Spleen (tissue), 7 donors: ENCODE data around the gene TMEM158.

ENCODE experiments used
- CTCF ChIP-seq, 11 experiments: fragments of 200-600 bp in 7 of 11; fragments of 450-650 bp in 4 of 11; sonication (generic) in 4 of 11; IDR thresholded peaks in 8 of 11; conservative IDR thresholded peaks in 3 of 11; 1 replicate in 7 of 11; 2 replicates in 4 of 11; pipeline versions ENCODE4 v1.4.0 to v1.8.0; 2016 to 2021; ENCODE audit warnings: antibody characterized with exemption in 11 of 11, inconsistent platforms in 4 of 11, mild to moderate bottlenecking in 1 of 11
- POLR2A ChIP-seq, 3 donors: fragments of 450-650 bp; IDR thresholded peaks; one replicate each; pipeline ENCODE4 v1.5.1; 2017; ENCODE audit warnings: antibody characterized with exemption in 3 of 3, mild to moderate bottlenecking in 1 of 3
- POLR2AphosphoS5 ChIP-seq, 3 donors: sonication (generic); formaldehyde crosslinking; IDR thresholded peaks; one replicate each; pipeline ENCODE4 v1.5.1; 2017; ENCODE audit warnings: antibody characterized with exemption in 3 of 3
- donor health status: DM: no; HTN: no; CAD: no; lungs with moderate emphysema.
- donor health status: DM: no; HTN: no; CAD: no.
- donor health status: DM: no; HTN: no; CAD: no.

GRCh38 chr3:45236964-45237363, 10.9 kb upstream of the TMEM158 start:
- TF ChIP-seq CTCF (IDR thresholded peaks at IDR 0.05 in 8 of 11, conservative IDR thresholded peaks at IDR 0.05 in 3 of 11): no peak
- TF ChIP-seq POLR2AphosphoS5 (IDR thresholded peaks at IDR 0.05): no peak
- TF ChIP-seq POLR2A (IDR thresholded peaks at IDR 0.05): no peak
